GM12891 (cell line): ENCODE results near the gene PRM3.

Experiments used
- DNase-seq: peaks from one replicate; pipeline ENCODE4 v3.0.0; 2011; ENCODE audit warnings: low spot score; ENCODE audit not compliant: insufficient read length
- FAIRE-seq: peaks from 2 replicates; lab custom pipeline; 2011; peaks lifted over from hg19 to GRCh38; lab: Jason Lieb, UNC
- PAX5 ChIP-seq: IDR thresholded peaks from 2 replicates; pipeline ENCODE4 v1.6.1; 2011; ENCODE audit warnings: low read length, moderate library complexity, mild to moderate bottlenecking; ENCODE audit not compliant: insufficient read depth, severe bottlenecking
- POLR2A ChIP-seq: IDR thresholded peaks from 2 replicates; pipeline ENCODE4 v1.6.1; 2011; ENCODE audit warnings: low read depth, low read length, control low read depth
- POLR2AphosphoS5 ChIP-seq: IDR thresholded peaks from 2 replicates; pipeline ENCODE4 v1.6.1; 2011; ENCODE audit warnings: low read depth, low read length, control low read depth
- POU2F2 ChIP-seq: IDR thresholded peaks from 2 replicates; pipeline ENCODE4 v1.6.1; 2011; ENCODE audit warnings: low read depth, mild to moderate bottlenecking, control low read depth, low read length, moderate library complexity
- SPI1 ChIP-seq: IDR thresholded peaks from 2 replicates; pipeline ENCODE4 v1.6.1; 2011; ENCODE audit warnings: low read depth, low read length, control low read depth
- TAF1 ChIP-seq: IDR thresholded peaks from 2 replicates; pipeline ENCODE4 v1.6.1; 2011; ENCODE audit warnings: low read depth, low read length, control low read depth

Gene PRM3

GRCh38 chr16:11238272-11239202 is 34.9 kb downstream of the PRM3 start:
- FAIRE-seq: no peak

GRCh38 chr16:11236461-11237254 is 36.8 kb downstream of the PRM3 start:
- no peak for TF ChIP-seq TAF1
- no peak for TF ChIP-seq POLR2AphosphoS5
- TF ChIP-seq PAX5: no peak
- no peak for TF ChIP-seq SPI1
- no peak for TF ChIP-seq POLR2A
- DNase-seq (no peak), FAIRE-seq (no peak)

More at GRCh38 chr16:11238272-11239202, 34.9 kb downstream of the PRM3 start:
- DNase-seq: no peak
- no peak for TF ChIP-seq POU2F2
- TF ChIP-seq PAX5: no peak

GRCh38 chr16:11235703-11235991 is 37.8 kb downstream of the PRM3 start:
- DNase-seq: no peak
- FAIRE-seq: no peak
- TF ChIP-seq POLR2AphosphoS5 (no peak), TAF1 (no peak), POLR2A (no peak), POU2F2 (no peak), PAX5 (no peak), SPI1 (no peak)

- no peak for FAIRE-seq
- DNase-seq: no peak
- TF ChIP-seq POU2F2: no peak
Measured at GRCh38 chr16:11234884-11235702, 38.3 kb downstream of the PRM3 start.

- no peak for DNase-seq
- no peak for FAIRE-seq
- TF ChIP-seq POU2F2 (no peak), POLR2A (no peak), PAX5 (no peak), TAF1 (no peak), SPI1 (peak; percentile 43; the same call in 1 of the 2 replicates), POLR2AphosphoS5 (no peak)
Measured at GRCh38 chr16:11233727-11234376, 39.6 kb downstream of the PRM3 start.

GRCh38 chr16:11232852-11233726 is 40.3 kb downstream of the PRM3 start:
- DNase-seq: peak; percentile 63
- FAIRE-seq: peak; percentile 80
- TF ChIP-seq POLR2A: no peak
- TF ChIP-seq PAX5: no peak
- no peak for TF ChIP-seq POLR2AphosphoS5
- no peak; the same call in 1 of the 2 replicates for TF ChIP-seq TAF1
- peak; percentile 39; the same call in 1 of the 2 replicates for TF ChIP-seq SPI1
- TF ChIP-seq POU2F2: no peak

- no peak for FAIRE-seq
- no peak for DNase-seq
- no peak for TF ChIP-seq POLR2A
- TF ChIP-seq POLR2AphosphoS5: no peak
- no peak for TF ChIP-seq POU2F2
- no peak for TF ChIP-seq SPI1
- TF ChIP-seq PAX5: no peak
- no peak for TF ChIP-seq TAF1
Measured at GRCh38 chr16:11232302-11232851, 41.1 kb downstream of the PRM3 start.

GRCh38 chr16:11231367-11231970 is 42.0 kb downstream of the PRM3 start:
- no peak for DNase-seq
- no peak for TF ChIP-seq TAF1
- no peak for TF ChIP-seq POLR2A
- no peak for TF ChIP-seq POU2F2
- TF ChIP-seq PAX5: no peak
- TF ChIP-seq POLR2AphosphoS5: no peak
- TF ChIP-seq SPI1: no peak
- no peak for FAIRE-seq
